HG03280 (cell line): ENCODE results near the gene TMEM50B.
A peak's percentile ranks its signal among the peaks of the same experiment; 100 is the strongest.
"Not testable (repeated sequence)": the region's sequence is repeated elsewhere in the genome, so short reads cannot be mapped to it uniquely, and the experiment has no call there.

ENCODE experiments used
- ATAC-seq: cut with Tn5 transposase; IDR thresholded peaks from one replicate; pipeline ENCODE4 v1.9.1; 2021; ENCODE audit warnings: mild to moderate bottlenecking, moderate library complexity; ENCODE audit not compliant: unreplicated experiment

TMEM50B gene

DNA sequence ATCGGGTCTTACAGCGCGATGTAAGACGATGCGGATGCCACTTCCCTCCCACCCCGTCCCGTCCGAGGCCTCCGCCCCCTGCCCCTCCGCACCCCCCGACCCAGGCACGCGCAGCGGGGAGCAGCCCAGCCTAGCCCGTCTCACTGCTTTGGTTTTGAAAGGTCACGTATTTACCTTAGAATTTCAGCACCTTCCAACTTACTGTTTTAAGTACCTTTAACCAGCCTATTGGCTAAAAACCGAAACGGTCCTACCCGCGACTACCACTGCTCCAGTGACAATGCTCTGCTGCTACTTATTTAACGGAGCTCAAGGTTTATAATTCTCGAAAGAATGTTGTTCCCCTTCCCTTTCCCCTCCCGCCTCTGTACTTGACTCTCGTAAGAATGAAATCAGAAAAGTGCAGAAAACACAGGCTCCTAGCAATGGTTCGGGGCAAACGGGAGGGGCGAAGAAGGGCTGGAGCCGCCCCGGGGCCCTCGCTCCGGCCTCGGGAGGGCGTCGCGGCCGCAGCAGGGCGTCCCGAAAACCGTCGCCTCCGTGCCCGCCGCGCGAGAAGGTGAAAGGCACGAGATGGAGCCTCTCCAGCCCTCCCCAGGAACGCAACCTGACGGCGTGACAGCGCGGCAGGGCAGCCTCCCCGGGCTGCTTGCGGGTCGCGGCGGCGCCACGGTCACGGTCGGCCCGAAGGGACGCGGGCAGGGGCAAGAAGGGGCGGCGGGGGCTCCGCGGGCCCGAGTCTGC, 667 bp downstream of the TMEM50B start:
- peak; percentile 26 for ATAC-seq

DNA sequence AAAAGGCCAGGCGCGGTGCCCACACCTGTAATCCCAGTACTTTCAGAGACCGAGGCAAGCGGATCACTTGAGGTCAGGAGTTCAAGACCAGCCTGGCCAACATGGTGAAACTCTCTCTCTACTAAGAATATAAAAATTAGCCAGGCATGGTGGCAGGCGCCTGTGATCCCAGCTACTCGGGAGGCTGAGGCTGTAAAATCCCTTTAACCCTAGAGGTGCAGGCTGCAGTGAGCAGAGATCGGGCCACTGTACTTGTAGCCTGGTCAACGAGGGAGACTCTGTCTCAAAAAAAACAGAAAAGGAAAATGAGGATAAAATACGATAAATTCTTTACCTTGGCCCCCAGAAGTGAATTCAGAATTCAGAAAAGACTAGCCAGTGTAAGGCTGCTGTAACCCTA, 1.6 kb downstream of the TMEM50B start:
- ATAC-seq = no peak

- ATAC-seq = no peak
These were observed 2.7 kb downstream of the TMEM50B start for GRCh38 chr21:33477066-33477465.

- ATAC-seq = no peak
These were observed 6.4 kb downstream of the TMEM50B start for GRCh38 chr21:33473344-33473743.

- no peak for ATAC-seq
These were observed 9.1 kb downstream of the TMEM50B start for GRCh38 chr21:33470701-33471100.

DNA sequence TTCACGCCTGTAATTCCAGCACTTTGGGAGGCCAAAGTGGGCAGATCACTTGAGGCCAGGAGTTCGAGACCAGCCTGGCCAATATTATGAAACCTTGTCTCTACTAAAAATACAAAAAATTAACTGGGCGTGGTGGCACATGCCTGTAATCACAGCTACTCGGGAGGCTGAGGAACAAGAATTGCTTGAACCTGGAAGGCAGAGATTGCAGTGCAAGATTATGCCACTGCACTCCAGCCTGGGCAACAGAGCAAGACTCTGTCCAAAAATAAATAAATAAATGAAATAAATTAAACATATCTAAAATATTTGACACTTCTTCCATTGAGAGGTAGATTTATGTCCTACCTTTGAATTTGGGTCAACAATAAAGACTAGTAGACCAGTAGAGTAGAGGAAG, 10.6 kb downstream of the TMEM50B start:
- not testable (repeated sequence) for ATAC-seq

DNA sequence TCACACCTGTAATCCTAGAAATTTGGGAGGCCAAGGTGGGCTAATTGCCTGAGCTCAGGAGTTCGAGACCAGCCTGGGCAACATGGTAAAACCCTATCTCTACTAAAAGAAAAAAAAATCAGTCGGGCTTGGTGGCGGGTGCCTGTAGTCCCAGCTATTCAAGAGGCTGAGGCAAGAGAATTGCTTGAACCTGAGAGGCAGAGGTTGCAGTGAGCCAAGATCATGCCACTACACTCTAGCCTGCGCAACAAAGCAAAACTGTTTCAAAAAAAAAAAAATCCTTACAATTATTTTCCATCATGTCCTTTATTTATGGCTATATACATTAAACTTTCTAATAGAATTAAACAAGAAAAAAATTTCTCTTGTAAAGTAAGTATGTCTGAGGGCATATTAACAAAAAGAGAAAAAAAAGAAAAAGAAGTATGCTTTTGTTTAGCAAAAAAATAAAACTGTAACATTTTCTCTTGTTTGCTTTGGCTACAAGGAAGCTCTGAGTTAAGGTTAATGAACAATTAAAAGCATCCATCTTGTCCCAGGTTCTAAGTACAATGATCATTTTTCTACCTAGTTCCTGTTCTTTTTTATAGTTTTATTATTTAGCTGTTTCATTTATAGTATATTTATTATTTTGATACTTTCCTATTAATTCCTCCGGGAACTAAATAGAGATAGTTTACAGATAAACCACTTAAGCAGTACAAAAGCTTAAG, 18.1 kb downstream of the TMEM50B start:
- ATAC-seq = no peak

- no peak for ATAC-seq
These were observed 20.9 kb downstream of the TMEM50B start for GRCh38 chr21:33458861-33459260.

GRCh38 chr21:33455686-33456446, 23.9 kb downstream of the TMEM50B start:
- ATAC-seq = no peak

- no peak for ATAC-seq
These were observed 27.4 kb downstream of the TMEM50B start for GRCh38 chr21:33452362-33452761.

DNA sequence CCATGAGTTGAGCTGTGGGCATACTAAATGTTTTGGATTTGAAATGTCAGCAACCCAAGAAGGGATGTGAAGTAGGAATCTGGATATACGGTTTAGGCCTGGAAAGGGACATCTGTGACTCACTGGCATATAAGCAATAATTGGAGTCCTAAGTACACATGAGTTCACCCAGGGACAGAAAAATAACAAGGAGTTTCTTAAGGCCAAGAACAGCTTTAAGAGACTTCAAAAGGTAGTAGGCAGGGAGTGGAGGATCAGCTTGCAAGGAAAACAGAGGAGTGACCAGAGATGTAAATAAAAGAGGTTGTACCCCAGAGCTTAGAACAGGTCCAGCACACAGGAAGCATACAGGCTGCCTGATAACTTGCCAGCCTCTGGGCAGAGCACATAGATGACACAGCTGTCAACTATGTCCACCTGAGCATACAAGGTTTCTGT, 28.1 kb downstream of the TMEM50B start:
- ATAC-seq = no peak

- no peak for ATAC-seq
These were observed 30.2 kb downstream of the TMEM50B start for GRCh38 chr21:33449616-33450015.

- not testable (repeated sequence) for ATAC-seq
These were observed 33.2 kb downstream of the TMEM50B start for GRCh38 chr21:33446620-33447019.

- ATAC-seq = no peak
These were observed 35.3 kb downstream of the TMEM50B start for GRCh38 chr21:33444499-33444898.

DNA sequence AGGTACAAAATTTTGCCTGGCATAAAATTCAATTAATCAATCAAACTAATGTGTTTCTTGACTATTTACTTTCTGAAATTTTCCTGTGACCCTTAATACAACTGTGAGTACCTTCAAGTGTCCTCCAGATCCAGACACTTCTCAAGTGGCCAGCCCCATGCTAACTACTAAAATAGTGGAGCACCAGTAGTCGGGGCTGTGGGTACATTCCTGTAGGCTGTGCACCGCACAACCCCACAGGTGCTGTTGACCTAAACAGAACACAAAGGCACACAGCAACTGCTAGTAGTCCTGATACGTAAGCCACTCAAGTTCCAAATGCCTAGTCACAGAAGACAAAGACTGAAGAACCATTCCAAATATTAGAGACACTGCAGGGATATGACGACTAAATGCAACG, 36.6 kb downstream of the TMEM50B start:
- no peak for ATAC-seq

DNA sequence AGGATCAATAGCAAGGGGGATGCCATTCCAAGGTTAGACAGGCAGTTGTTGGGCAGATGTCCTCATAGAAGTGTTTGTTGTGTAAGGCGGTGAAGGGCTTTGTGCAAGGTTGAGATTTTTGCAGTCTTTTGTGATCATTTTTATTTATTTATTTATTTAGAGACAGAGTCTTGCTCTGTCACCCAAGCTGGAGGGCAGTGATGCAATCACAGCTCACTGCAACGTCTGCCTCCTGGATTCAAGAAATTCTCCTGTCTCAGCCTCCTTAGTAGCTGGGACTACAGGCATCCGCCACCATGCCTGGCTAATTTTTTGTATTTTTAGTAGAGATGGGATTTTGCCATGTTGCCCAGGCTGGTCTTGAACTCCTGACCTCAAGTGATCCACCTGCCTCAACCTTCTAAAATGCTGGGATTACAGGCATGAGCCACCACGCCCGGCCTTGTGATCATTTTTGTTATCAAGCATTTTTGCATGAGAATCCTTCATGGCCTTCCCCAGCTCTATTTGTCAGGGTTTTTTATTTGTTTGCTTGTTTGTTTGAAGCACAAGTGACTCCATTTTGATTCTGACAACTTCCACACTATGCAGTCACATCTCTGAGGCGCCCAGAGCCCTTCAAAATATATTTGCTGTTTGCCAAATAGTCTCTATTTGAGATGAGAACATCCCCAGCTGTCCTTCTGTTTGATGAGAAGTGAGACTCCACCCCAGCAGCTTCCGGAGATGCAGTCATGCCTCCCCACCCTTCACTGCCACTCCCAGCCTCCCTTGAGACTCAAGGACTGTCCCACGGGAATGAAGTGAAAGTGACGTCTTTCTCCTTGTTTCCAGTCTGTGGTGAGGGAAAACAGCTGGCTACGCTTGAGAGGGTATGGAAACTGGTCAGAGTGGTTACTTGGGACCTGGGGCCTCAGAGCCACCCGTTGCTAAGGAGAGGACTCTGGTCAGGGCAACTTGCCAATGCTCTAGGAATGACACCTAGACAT, 38.0 kb downstream of the TMEM50B start:
- ATAC-seq = peak; percentile 59

GRCh38 chr21:33437140-33437539, 42.6 kb downstream of the TMEM50B start:
- ATAC-seq = no peak

DNA sequence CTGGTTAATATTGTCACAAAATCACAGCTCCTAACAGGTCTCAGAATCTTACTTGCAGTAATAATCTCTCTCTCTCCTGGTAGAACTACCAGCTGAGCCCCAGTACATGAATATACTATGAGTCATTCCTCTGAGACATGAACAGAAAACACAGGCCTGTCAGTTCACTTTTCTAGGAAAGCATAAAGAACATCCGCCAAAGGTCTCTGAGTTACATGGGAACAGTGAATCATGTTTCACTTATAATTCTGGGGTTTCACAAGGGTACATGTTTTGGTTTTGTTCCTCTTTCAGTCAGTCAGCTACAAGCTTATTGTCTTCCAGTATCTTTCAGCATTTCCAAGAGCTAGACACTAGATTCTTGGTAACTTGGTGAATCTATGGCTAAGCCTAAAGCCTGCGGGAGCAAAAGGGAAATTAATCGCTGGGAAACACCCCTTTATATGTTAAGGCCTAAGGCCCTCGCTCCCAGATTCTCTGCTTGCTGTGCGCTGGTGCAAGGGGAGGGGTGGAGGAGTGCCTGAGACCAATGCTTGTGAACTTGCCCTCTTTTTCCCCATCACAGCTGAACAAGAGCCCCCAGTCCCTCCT, 44.9 kb downstream of the TMEM50B start:
- ATAC-seq = peak; percentile 94

DNA sequence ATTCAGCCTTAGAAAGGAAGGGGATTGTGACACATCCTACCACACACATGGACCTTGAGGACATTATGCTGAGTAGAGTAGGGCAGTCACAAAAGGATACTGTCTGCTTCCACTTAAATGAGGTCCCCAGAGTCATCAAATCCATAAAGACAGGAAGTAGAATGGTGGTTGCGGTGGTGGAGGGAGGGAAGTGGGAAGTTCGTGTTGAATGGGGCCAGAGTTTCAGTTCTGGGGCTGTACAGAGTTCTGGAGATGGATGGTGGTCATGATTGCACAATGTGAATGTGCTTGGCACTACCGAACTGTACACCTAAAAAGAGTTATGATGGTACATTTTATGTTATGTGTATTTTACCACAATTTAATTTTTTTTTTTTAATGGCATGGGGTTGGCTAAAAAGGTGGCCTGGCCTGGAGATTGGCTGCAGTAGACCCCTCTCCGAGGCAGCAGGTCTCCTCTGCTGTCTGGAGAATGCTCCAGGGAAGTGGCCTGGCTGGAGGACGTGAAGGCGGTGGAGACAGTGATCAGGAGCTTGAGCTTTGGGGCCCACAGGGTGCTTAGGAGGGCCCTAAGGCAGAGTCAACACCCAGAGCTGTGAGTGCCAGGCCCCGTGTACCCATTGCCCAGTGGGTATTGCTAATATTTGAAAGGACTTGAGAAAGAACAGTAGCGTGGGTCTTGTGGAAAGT, 46.2 kb downstream of the TMEM50B start:
- no peak for ATAC-seq
